Activated CD8-positive, alpha-beta memory T cell treated with anti-CD3 and anti-CD28 coated beads, Interleukin-2, amount 50 U/mL, for 48 hours (primary cell): Measurements from ENCODE around the gene LOXL1.

Experiments
- DNase-seq: peaks from one replicate; pipeline ENCODE4 v3.0.0-alpha.2; 2020

LOXL1 gene

GRCh38 chr15:73994912-73995622 is 68.8 kb downstream of the LOXL1 start:
- DNase-seq = no peak

GRCh38 chr15:73996267-73996666 is 70.0 kb downstream of the LOXL1 start:
- DNase-seq = no peak

GRCh38 chr15:73996939-73997338 is 70.7 kb downstream of the LOXL1 start:
- DNase-seq = no peak

GRCh38 chr15:73997986-73998385 is 71.7 kb downstream of the LOXL1 start:
- DNase-seq = no peak
